Kidney capillary endothelial cell (primary cell): Measurements from ENCODE around the gene TRPM5.
"Not testable (repeated sequence)": the region's sequence is repeated elsewhere in the genome, so short reads cannot be mapped to it uniquely, and the experiment has no call there.

ENCODE experiments used
- DNase-seq: peaks from one replicate; pipeline ENCODE4 v3.0.0-alpha.2; 2018; ENCODE audit warnings: low spot score

The TRPM5 gene, protein sequence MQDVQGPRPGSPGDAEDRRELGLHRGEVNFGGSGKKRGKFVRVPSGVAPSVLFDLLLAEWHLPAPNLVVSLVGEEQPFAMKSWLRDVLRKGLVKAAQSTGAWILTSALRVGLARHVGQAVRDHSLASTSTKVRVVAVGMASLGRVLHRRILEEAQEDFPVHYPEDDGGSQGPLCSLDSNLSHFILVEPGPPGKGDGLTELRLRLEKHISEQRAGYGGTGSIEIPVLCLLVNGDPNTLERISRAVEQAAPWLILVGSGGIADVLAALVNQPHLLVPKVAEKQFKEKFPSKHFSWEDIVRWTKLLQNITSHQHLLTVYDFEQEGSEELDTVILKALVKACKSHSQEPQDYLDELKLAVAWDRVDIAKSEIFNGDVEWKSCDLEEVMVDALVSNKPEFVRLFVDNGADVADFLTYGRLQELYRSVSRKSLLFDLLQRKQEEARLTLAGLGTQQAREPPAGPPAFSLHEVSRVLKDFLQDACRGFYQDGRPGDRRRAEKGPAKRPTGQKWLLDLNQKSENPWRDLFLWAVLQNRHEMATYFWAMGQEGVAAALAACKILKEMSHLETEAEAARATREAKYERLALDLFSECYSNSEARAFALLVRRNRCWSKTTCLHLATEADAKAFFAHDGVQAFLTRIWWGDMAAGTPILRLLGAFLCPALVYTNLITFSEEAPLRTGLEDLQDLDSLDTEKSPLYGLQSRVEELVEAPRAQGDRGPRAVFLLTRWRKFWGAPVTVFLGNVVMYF (N-terminal part only)

DNA sequence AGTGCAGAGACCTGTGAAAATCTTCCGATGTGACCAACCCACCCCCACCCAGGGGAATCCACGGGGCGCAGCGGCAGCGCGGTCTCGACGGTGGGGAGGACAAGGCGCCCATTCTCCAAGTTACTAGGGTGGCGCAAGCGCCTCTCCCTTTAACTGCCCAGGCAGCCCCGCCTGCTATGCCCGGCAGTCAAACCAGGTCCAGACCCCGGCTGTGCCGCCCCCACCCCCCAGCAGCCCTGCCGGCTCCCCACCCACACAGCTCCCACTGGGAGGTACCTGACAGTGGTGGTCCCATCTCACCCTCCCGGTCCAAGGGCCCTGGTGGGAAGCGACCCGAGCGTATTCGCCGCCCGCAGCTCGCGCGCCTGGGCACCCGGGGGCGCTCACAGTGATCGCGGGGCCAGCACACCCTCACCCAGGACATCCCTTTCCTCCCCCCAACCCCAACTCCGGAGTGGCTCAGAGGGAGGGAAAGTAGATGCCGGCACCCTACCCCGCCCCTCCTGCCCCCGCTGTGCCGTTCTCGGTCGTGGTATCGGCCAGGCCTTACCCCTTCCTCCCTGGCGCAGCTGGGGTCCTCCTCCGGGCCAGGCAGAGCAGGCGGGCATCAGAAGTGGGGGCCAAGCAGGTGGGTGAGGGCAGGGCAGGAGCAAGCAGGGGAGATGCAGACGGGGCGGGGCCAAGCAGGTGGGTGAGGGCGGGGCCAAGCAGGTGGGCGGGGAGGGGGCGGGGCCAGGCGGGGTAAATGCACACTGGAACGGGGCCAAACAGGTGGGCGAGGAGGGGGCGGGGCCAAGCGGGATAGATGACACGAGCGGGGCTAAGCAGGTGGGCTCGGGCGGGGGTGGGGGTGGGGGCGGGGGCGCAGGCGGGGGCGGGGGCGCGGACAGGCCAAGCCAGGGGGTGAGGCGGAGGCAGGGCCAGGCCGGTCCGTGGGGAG, at the start of gene TRPM5:
TSS of gene TRPM5 (minus strand) at position 634 of the 940 bp plus-strand sequence. CDS start 21,478 bp downstream, outside the sequence.
- DNase-seq, result no peak

DNA sequence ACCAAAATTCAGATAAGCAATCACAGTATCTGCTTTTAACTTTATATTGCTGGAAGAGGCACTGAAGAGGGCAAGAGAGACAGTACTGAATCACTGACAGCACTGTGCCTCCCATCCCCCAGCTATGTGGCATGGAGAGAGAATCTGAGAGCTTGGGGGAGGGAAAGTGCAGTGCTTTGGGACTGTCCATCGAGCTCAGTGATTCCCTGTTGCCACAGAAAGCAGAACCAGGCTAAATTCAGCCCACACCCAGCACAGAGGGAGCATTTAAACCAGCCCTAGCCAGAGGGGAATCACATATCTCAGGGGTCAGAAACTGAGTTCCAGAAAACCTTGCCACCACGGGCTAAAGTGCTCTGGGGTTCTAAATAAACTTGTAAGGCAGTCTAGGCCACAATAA, 44.8 kb upstream of the TRPM5 start:
- no peak for DNase-seq

DNA sequence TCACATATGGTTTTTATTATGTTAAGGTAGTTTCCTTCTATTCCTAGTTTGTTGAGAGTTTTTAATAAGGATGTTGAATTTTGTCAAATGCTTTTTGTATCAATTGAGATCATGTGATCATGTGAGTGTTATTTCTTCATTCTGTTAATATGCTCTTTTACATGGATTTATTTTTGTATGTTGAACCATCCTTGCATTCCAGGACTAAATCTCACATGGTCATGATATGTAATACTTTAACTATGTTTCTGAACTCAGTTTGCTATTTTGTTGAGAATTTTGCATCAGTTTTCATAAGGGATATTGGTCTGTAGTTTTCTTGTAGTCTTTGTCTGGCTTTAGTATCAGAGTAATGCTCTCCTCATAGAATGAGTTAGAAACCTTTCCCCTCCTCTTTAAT, 43.7 kb upstream of the TRPM5 start:
- DNase-seq, result no peak

DNA sequence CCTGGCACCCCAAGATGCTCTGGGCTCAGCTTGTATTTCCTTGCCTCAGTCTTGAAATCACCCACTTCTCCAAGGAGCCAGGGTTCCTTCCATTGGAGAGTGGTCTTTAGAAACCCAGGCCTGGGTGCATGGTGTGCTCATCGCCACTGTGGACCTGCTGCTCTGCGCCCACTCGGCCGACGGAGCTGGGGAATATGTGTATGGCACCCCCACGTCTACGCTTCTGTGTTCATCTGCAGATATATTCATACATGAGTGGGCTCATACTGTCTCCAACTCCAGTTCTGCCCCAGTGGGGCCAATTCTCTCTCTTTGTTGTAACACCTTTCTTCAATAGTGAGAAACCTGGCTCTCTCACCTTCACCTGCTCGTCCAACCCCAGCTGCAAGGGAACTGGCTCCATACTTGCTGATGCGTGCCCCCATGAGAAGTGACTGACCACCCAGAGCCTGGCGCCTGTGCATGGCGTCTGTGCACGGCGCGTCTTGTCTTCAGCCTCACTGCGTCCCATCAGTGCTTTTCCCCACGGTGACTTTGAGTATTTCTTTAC, 40.3 kb upstream of the TRPM5 start:
- DNase-seq, result no peak

DNA sequence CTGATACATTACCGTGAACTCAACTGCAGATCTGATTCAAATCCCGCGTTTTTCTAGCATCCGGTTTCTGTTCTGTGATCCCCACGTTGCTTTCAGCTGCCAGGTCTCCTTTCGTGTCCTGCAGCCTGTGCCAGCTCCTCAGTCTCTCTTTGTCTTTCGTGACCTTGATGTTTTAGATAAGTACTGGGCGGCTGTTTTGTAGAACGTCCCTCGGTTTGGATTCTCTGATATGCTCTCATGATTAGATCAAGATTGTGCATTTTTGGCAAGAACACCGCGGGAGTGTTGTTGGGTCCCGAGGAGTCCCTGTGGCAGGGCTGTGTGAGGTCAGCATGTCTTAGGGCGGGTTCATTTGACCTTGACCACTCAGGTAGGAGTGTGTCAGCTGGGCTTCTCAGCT, 39.1 kb upstream of the TRPM5 start:
- no peak for DNase-seq

DNA sequence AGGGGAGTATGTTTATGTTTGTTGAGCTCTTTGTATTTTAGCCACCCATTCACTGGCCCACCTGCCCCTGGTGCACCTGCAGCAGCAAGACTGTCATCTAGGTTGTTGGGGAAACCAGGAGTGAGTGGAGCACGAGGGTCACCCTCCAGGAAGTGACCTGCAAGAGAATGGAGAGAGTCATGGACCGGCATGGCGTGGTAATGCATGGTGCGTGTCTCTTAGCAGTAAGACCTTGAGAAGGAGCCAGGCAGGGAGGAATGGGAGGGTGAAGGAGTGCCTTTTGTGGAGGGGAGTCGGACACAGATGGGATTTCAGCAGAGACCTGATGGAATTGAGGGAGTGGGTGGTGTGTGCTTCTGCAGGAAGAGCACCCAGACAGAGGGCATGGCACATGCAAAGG, 38.4 kb upstream of the TRPM5 start:
- no peak for DNase-seq

DNA sequence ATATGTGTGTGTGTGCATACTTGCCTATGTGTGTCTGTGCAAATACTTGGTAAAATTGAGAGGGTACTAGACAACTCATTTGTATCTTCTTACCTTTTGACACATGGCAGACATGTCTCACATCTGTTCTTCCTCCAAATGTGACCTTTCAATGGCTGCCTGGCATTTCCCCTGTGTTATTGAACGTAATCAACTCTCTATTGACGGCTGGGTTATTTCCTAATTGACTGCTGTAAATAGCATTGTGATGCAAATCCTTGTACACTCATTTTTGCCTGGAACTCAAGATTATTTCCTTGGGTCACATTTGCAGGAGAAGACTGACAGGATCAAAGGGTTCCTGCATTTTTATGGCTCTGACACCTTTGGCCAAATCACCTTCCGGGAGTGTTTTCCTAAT, 37.9 kb upstream of the TRPM5 start:
- DNase-seq, result no peak

DNA sequence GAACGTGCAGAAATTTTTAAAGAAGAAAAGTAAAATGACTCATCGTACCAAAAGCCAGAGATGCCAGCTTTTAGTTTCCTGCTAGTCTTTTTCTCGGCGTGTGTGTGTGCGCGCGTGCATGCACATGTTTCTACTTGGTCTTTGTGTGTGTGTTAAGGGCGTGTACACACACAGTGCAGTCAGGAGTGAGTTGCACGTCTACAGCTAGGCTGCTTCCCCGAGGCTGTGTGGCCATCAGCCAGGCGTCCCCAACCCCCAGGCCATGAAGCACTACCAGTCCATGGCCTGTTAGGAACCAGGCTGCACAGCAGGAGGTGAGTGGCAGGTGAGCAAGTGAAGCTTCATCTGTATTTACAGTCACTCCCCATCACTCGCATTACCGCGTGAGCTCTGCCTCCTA, 36.9 kb upstream of the TRPM5 start:
- DNase-seq, result no peak

DNA sequence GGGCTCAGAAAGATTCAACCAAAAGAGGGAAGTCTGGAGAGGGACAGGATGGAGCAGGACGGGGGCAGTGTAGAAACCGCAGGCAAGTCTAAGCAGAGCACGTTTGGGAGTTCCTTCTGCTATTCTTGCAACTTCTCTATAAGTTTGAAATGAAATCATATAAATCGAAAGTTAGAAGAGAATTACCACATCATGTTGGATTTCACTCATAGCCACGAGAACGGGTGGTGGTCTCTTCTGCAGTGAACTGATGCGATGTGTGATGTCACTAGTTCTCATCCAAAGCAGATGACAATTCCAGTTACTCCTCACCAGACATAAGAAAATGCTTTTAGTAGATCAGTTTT, 36.5 kb upstream of the TRPM5 start:
- no peak for DNase-seq

DNA sequence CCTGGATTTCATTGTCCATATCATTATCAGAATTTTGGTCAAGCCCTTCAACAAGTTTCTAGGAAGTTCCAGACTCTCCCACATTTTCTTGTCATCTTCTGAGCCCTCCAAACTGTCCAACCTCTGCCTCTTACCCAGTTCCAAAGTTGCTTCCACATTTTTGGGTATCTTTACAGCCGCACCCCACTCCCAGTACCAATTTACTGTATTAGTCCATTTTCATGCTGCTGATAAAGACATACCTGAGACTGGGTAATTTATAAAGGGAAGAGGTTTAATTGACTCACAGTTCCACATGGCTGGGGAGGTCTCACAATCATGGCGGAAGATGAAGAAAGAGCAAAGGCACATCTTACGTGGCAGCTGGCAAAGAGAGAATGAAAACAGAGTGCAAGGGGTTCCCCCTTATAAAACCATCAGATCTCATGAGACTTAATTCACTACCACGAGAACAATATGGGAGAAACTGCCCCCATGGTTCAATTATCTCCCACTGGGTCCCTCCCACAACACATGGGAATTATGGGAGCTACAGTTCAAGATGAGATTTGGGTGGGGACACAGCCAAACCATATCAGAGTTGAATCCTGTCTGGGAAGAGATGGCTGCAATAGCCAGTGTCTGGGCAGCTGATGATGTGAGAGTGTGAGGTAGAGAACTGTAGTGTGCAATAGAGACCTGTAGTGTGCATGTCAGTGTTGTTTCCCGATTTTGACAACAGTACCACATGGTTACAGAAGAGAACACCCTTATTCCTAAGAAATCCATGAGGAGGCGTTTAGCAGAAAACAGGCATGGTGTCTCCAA, 36.0 kb upstream of the TRPM5 start:
- DNase-seq, result not testable (repeated sequence)

DNA sequence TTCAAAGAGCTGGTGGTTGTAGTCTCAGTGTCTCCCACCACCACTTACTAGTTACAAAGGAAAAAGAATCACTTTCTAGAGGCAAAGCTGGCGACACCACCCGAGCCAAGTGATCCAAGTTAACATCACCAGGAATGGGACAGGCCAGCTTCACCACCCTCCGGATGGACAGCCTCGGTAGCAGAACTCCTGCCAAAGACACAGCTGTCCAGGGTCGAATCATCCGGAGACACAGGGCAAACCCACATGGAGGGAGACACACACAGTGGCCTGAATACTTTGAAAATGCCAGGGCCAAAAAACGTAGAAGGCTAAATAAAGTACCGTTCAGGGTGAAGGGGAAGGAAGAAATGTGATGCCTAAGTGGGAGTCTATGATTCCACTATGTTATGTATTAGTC, 33.6 kb upstream of the TRPM5 start:
- no peak for DNase-seq

DNA sequence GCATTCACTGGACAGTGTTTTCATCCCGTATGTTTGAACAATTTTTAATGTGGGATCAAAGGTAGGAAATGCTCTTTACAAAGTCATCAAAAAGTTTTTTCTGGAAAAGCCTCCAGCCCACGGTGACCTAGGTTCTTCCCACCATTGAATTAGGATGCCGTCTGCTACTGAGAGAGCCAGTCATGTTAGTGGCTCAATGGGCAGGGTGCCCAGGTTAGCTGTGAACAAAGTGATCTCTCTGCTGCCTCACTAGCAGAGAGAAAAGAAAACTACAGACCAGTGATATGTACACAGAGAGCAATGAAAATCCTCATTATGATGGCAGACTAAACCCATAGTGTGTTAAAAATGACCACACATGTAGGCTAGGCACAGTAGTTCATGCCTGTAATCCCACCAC, 32.9 kb upstream of the TRPM5 start:
- DNase-seq, result no peak

DNA sequence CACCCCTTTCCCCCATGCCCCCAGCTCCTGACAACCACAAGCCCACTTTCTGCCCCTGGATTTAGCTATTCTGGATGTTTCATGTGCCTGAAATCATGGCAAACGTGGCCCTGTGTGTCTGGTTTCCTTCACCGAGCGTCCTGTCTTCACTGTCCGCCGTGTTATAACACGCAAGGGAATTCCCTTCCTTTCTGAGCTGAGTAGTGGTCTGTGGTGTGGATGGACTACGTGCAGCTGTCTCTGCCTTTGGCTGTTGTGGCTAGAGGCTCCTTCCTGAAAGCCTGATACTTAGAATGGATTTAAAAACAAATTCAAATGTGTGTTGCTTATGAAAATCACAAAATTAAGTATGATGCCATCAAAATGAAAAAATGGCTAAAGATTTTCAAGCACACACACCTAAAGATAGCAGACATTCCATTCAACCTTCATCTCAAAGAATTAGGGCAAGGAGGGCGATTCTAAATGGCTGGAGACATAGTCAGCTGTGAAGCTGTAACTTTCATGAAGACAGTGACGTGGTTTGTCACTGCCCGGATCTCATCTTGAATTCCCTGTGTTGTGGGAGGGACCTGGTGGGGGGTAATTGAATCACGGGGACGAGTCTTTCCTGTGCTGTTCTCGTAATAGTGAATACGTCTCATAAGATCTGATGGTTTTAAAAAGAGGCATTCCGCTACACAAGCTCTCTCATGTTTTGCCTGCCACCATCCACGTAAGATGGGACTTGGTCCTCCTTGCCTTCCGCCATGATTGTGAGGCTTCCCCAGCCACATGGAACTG, 31.0 kb upstream of the TRPM5 start:
- no peak for DNase-seq

DNA sequence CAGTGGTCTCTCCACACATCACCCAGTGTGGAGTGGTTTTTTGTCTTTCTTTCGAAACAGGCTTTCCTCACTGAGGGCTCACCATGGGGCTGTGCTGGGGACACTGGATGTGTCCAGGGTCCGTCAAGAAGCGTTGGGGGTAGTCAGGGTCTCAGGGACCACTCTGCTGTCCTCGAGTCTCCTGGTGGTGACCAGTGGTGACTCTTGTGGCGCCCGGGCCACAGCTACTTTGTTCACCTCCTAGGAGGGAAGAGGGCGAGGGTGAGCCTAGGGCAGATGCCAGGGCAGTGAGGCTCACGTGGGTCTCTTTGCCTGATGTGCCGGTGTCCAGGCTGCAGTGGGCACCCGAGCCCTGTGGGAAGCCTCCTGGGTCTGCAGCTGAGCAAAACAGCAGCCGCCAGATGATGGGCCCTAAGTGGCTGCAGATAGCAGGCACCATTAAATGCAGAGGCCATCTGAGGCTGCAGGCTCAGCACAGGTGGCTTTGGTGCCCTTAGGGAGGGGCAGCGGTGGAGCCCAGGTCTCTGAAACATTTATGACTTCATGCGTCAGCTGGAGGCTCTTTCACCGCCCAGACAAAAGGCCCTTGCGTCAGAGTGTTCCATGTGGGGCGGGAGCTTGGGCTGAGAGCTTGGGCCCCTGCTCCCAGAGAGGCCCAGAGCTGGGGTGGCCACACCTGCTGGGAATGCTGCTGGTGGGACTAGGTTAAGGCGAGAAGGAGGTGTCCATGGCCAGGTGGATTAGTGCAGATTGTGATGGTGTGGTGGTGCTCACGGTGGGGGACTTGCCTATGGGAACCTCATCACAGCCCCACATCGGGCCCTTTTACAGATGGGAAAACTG, 30.0 kb upstream of the TRPM5 start:
- DNase-seq, result no peak

DNA sequence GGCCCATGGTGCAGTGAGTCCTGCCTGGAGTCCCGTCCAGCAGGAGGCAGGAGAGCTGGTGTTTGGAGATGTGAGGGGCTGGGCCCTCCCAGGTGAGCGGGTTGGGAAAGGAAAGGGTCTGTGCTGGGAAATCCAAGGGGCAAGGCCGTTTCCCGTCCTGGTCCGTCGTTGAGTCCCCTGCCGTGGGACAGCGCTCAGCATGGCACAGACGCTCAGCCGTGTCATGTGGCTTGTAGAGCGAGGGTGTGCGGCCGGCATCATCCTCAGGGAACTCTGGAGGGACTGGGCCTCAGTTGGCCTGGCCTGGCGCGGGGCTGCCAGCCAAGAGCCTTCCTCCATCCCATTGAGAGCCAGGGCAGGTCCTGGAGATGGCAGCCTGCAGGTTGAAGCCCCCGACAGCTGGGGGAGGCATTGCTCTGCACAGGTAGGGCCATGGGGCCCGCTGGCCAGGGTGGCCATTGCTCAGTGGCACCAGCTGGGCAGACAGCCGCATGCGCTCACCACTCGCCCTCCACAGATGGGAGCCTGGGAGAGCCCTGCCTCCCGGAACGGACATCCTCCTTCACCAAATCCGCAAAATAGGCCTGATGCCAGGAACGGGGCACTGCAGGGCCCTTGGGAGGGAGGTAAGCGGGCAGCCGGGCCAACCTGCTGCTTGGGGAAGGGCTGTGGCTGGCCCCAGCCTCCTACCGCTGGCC, 29.2 kb upstream of the TRPM5 start:
- no peak for DNase-seq

DNA sequence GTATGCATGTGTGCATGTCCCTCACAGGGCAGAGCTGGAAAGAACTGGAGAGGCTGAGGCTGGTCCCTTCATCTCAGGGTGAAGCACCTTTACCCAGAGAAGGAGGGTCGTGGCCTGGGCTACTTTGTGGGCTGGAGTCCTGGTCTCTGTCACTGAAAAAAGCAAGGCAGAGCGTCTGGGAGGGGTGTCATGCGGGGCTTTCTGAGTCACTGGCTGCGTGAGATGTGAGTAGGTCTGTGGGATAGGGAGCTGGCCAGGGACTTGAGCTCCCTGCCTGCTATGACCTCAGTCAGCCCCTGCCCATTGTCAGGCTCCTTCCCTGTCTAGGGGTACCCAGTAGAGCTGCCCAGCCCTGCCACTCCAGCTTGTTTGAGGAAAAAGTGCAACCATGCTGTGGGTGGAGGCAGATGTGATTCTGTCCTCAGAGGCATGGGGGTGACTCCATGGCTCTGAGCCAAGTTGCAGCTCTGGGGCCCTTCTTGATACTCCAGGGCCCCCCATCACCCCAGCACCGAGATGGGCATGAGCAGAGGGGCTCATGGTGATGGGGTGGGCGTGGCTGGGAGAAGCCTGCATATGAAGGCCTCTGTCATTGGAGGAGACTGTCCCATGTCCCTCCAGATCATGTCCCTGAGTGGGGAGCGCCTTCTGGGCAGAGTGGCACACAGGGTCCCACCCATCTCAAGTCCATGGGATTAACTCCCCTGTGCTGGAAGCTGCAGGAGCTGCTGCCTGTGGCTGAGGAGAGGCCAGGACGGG, 28.3 kb upstream of the TRPM5 start:
- no peak for DNase-seq

DNA sequence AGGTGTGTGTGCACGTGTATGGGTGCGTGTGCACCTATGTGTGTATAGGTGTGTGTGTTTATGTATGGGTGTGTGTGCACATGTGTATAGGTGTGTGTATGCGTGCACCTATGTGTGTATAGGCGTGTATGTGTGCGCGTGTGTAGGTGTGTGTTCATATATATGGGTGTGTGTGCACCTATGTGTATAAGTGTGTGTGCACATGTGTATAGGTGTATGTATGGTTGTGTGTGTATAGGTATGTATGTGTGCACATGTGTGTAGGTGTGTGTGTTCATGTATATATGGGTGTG, 27.4 kb upstream of the TRPM5 start:
- DNase-seq, result no peak

DNA sequence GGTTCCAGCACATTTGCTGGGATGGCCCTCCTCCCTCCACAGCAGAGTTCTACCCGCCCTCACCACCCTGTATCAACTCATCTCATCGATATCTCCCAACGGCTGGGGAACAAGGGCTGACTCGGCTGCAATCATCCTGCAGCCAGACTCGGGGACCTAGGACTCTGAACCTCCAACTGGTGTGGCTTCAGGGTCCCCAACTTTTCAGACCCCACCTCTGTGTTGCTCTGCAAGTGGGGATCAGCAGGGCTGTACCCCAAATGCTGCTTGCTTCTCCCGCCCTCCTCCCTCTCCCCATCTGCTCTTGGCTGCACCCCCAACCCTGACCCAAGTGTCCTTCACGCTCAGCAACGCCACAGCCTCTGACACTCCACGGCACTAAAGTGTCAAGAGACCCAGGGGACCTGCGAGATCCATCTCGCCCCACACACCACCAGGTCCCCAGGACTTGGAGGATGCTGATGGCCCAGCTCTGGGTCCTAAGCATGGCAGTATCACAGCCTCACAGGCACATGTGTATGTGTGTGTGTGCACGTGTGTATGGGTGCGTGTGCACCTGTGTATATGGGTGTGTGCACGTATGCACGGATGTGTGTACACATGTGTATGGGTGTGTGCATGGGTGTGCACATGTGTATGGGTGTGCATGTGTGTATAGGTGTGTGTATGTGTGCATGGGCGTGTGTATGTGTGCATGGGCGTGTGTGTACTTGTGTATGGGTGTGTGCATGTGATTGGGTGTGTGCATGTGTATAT, 26.9 kb upstream of the TRPM5 start:
- DNase-seq, result no peak
